Measurements from ENCODE around the gene MCC. TPM values are rescaled to one million over a fixed set of nuclear protein-coding genes. Genes with fewer than 3 reads are reported as not detected.
A peak's percentile ranks its signal among the peaks of the same experiment; 100 is the strongest.

The MCC gene
- total RNA-seq, 1 donor from 2014 or later = 10.2 TPM

- DNase-seq (ENCODE audit: low spot score in 2 of 2) (no peak), FAIRE-seq (no peak)
Observed at GRCh38 chr5:112977440-112977861, 510.8 kb downstream of the MCC start.

DNA sequence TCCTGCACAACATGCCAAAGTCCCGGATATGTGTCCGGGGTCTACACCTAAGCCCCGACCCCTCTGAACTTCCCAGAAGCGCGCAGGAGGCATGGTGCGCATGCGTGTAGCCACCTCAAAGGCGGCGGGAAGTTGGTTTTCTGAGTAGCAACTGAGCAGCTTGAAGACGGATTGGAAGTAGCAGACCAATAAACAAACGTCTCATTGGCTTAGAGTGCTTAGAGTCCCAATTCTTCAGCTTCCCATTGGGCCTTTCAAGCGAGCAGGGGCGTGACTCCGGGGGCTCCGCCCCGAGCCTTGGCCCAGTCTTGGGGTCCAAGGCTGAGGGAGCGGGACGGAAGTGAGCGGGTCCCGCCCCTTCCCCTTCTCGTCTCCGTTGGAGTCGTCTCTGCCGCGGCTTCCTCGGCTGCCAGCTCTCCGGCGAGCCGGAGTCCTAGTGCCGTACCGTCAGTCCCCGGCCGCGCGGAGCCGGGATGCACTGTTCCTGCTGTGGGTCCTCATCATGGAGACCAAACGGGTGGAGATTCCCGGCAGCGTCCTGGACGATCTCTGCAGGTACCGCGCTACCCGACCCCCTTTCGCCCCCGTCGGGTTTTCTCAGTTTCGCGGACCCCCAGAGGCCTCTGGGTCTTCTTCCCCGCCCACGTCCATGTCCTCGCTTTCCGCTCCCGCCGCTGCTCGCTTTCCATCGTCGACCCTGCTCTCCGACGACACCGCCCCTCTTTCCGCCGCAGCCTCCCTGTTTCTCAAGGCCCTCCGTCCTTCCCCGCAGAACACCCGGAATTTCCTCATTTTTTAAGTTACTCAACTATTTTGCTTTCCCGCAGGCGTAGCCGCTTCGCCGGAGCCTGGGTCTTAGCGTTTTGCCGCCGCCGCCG lies 511.6 kb downstream of the MCC start, which contains the start of gene DCP2:
Gene DCP2 (plus strand): TSS at position 367 of the 878 bp plus-strand sequence. CDS start 136 bp downstream, at position 503.
- peak; percentile 33 for FAIRE-seq
- DNase-seq (ENCODE audit: low spot score in 2 of 2) = peak; percentile 75 to 91

DNA sequence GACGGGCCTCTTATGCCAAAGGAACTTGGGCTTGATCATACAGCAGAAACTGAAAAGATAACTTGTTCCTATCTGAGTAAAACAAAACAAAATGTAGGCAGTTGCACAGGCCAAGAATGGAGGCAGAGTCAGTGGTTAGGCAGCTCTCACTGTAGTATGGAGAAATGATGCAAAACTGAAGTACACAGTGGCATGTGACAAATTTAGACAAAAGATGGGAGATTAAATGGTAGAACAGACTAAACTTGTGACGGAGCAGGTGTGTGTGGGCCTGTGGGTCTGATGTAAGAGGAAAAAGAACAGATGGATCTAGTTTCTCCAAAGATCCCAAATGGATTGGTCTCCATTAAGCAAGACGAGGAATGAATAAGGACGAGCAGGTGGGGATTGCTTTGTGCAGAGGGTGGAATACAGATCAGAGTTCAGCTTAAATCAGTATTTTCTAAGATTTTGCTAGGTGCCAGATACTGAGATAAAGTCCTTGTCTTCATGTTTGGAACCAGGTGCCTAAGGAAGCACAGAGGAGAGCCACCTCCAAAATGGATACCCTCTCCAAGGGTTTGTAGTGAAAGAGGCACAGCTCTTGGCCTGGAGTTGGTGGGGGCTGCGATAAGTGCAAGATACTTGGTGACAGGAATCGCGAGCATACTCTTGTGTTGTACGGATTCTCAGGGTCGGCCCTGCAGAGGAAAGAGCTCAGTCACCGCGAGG lies 512.4 kb downstream of the MCC start:
- FAIRE-seq = no peak

DNA sequence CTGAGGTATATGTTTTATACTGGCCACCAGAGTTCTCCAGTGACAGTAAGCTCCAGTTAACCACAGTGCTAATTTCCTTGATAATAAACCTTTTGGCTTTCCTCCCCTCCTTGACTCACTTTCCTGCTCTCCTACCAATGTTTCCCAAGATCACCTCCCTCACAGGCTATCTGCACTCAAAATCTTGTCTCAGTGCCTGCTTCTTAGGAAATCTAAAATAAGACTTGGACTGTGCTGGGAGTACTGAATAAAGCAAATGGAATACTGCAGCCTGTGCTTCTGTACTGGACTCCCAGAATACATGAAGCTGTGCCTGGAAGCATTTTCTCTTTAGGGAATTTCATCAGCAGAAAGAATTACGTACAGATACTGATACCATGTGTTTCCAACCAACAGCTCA lies 513.4 kb downstream of the MCC start:
- DNase-seq (ENCODE audit: low spot score in 2 of 2) (no peak), FAIRE-seq (no peak)

More for the DNA sequence above, 512.4 kb downstream of the MCC start:
- DNase-seq (ENCODE audit: low spot score in 2 of 2) = no peak

DNA sequence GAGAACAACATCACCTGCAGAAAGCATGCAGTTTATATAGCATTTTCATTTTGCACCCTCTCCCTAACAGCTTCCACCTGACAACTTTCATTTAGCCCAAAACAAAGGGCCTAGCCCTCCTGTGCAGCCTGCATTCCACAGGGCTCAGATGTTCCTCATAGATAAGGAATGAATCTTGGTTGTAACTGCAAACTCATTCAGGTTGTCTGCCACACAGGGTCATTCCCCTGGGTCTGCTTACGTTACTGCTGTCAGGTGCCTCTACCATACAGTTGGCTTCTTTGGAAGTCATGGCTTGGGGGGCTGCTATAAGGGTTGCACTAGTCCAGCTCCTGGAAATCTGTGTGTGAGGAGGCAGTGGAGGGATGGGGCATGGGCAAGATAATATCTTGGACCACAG lies 514.3 kb downstream of the MCC start:
- no peak for DNase-seq (ENCODE audit: low spot score in 2 of 2)
- no peak for FAIRE-seq

GRCh38 chr5:112973036-112973435 lies 515.2 kb downstream of the MCC start:
- DNase-seq (ENCODE audit: low spot score in 2 of 2) (no peak), FAIRE-seq (no peak)

Small RNA genes within 50 kb of the gene (small RNA-seq; reads per million reads assigned to genes)
- gene RNU4ATAC13P = not detected

Other genes with a start within 250 kb of the MCC start
- gene TSSK1B, start 53.5 kb downstream of the MCC start, total RNA-seq = under 0.01 TPM
- 36.7 TPM for gene YTHDC2, start 25.2 kb upstream of the MCC start, total RNA-seq